Head of caudate nucleus (tissue), 42 donors: ENCODE results near the gene DNM2.
A peak's percentile ranks its signal among the peaks of the same experiment; 100 is the strongest.

ENCODE experiments used
- DNase-seq, 42 donors: peaks; one replicate each; pipeline versions ENCODE4 v3.0.0 to v3.0.0-alpha.2; 2020 to 2021; ENCODE audit warnings: mixed read lengths in 7 of 42
- intact Hi-C: fragments of 100-400 bp; cut with DNase I; formaldehyde crosslinking; loops from one replicate; pipeline ENCODE4 v1.15.0; 2022

The DNM2 gene

GRCh38 chr19:10797541-10798256 is 79.8 kb downstream of the DNM2 start:
- DNase-seq, result peak; percentile 33 to 89 (median 68)
- intact Hi-C loops, result no loop called here

GRCh38 chr19:10800488-10800887 is 82.6 kb downstream of the DNM2 start:
- peak in 7 of 42 donors; percentile 18 to 52 (median 24) for DNase-seq
- intact Hi-C loops, result no loop called here

- intact Hi-C loops, result no loop called here
- DNase-seq, result no peak
These were observed 84.6 kb downstream of the DNM2 start for GRCh38 chr19:10802479-10802878.

GRCh38 chr19:10803252-10803651 is 85.4 kb downstream of the DNM2 start:
- intact Hi-C loops, result no loop called here

GRCh38 chr19:10805065-10805757 is 87.3 kb downstream of the DNM2 start:
- DNase-seq, result peak in 2 of 42 donors; percentile 28 to 35
- intact Hi-C loops, result no loop called here

More at GRCh38 chr19:10803252-10803651, 85.4 kb downstream of the DNM2 start:
- no peak for DNase-seq

GRCh38 chr19:10805758-10806247 is 87.9 kb downstream of the DNM2 start:
- peak in 7 of 42 donors; percentile 7 to 49 (median 28) for DNase-seq
- intact Hi-C loops, result no loop called here

GRCh38 chr19:10808937-10809649 is 91.2 kb downstream of the DNM2 start:
- intact Hi-C loops, result no loop called here

GRCh38 chr19:10809651-10810285 is 91.9 kb downstream of the DNM2 start:
- peak in 2 of 42 donors; percentile 5 to 26 for DNase-seq

More at GRCh38 chr19:10808937-10809649, 91.2 kb downstream of the DNM2 start:
- DNase-seq, result no peak

GRCh38 chr19:10811391-10812111 is 93.7 kb downstream of the DNM2 start:
- intact Hi-C loops, result no loop called here

More at GRCh38 chr19:10809651-10810285, 91.9 kb downstream of the DNM2 start:
- intact Hi-C loops, result no loop called here

GRCh38 chr19:10812196-10812595 is 94.3 kb downstream of the DNM2 start:
- no peak for DNase-seq
- intact Hi-C loops, result no loop called here

More at GRCh38 chr19:10811391-10812111, 93.7 kb downstream of the DNM2 start:
- DNase-seq, result no peak

GRCh38 chr19:10812902-10813404 is 95.1 kb downstream of the DNM2 start:
- intact Hi-C loops, result no loop called here
- DNase-seq, result peak in 26 of 42 donors; percentile 23 to 77 (median 46)

GRCh38 chr19:10815007-10815536 is 97.2 kb downstream of the DNM2 start:
- no peak for DNase-seq
- intact Hi-C loops, result no loop called here

- intact Hi-C loops, result no loop called here
These were observed 98.2 kb downstream of the DNM2 start for GRCh38 chr19:10815969-10816644.

GRCh38 chr19:10816691-10817090 is 98.8 kb downstream of the DNM2 start:
- DNase-seq, result no peak
- intact Hi-C loops, result no loop called here

More at GRCh38 chr19:10815969-10816644, 98.2 kb downstream of the DNM2 start:
- DNase-seq, result no peak

GRCh38 chr19:10817291-10818038 is 99.6 kb downstream of the DNM2 start:
- no peak for DNase-seq

GRCh38 chr19:10818301-10819123 is 100.6 kb downstream of the DNM2 start:
- intact Hi-C loops, result no loop called here
- DNase-seq, result no peak

More at GRCh38 chr19:10817291-10818038, 99.6 kb downstream of the DNM2 start:
- intact Hi-C loops, result no loop called here
